Thyroid gland (tissue), 4 donors: Measurements from ENCODE around the gene RAB30.

Experiments used
- POLR2A ChIP-seq, 2 donors: fragments of 450-650 bp; IDR thresholded peaks; one replicate each; pipeline ENCODE4 v1.6.1; 2017; ENCODE audit warnings: antibody characterized with exemption in 2 of 2, mild to moderate bottlenecking in 2 of 2, moderate library complexity in 1 of 2
- TF ChIP-seq, protein P1 (sequence below), 6 experiments: fragments of 200-600 bp in 3 of 6; fragments of 450-650 bp in 3 of 6; sonication (generic) in 3 of 6; IDR thresholded peaks; one replicate each; pipeline ENCODE4 v1.5.1; 2016 to 2019; ENCODE audit warnings: antibody characterized with exemption in 6 of 6, mild to moderate bottlenecking in 2 of 6, inconsistent platforms in 1 of 6, moderate library complexity in 1 of 6

DNA sequence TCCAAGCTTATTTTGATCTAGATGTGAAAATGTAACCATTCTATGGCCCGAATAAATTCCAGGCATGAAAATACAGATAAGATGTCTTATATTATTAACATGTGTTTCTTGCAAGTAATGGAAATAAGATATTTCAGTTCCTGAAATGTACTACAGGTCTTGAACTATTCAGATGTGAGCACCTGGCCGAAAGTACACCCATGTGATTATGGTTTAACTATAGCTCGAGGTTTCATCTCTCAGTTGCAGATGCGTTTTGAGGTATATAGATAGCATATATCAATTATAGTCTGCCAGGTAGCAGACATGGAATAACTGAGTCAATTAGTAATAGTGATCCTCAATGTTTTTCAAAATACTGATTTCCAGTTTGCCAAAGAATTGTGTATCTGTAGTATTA lies 101.9 kb downstream of the RAB30 start:
- TF ChIP-seq, protein P1, sequence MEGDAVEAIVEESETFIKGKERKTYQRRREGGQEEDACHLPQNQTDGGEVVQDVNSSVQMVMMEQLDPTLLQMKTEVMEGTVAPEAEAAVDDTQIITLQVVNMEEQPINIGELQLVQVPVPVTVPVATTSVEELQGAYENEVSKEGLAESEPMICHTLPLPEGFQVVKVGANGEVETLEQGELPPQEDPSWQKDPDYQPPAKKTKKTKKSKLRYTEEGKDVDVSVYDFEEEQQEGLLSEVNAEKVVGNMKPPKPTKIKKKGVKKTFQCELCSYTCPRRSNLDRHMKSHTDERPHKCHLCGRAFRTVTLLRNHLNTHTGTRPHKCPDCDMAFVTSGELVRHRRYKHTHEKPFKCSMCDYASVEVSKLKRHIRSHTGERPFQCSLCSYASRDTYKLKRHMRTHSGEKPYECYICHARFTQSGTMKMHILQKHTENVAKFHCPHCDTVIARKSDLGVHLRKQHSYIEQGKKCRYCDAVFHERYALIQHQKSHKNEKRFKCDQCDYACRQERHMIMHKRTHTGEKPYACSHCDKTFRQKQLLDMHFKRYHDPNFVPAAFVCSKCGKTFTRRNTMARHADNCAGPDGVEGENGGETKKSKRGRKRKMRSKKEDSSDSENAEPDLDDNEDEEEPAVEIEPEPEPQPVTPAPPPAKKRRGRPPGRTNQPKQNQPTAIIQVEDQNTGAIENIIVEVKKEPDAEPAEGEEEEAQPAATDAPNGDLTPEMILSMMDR (IDR thresholded peaks at IDR 0.05): no peak
- TF ChIP-seq POLR2A (IDR thresholded peaks at IDR 0.05): no peak
